ENCODE measurements around the gene F5.

F5 gene

DNA sequence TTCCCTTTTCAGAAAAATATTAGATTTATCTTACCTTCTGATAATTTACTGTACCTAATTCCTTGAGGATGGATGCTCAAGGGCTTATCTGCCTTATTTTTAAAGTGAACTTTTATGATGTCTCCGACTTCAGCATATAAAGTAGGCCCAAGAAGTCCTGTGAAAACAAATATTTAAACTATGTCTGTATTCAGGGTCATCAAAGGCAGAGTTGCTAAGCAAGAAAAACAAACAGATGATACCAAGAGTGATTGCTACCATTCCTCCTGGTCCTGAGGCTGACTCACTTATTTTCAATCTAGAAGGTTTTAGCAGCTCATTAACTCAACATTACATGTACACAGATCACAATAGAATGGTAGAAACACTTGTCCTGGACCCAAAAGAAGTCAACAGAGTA lies 14.1 kb downstream of the F5 start:
- TF ChIP-seq, protein P1, sequence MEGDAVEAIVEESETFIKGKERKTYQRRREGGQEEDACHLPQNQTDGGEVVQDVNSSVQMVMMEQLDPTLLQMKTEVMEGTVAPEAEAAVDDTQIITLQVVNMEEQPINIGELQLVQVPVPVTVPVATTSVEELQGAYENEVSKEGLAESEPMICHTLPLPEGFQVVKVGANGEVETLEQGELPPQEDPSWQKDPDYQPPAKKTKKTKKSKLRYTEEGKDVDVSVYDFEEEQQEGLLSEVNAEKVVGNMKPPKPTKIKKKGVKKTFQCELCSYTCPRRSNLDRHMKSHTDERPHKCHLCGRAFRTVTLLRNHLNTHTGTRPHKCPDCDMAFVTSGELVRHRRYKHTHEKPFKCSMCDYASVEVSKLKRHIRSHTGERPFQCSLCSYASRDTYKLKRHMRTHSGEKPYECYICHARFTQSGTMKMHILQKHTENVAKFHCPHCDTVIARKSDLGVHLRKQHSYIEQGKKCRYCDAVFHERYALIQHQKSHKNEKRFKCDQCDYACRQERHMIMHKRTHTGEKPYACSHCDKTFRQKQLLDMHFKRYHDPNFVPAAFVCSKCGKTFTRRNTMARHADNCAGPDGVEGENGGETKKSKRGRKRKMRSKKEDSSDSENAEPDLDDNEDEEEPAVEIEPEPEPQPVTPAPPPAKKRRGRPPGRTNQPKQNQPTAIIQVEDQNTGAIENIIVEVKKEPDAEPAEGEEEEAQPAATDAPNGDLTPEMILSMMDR (IDR thresholded peaks at IDR 0.05), result no peak

DNA sequence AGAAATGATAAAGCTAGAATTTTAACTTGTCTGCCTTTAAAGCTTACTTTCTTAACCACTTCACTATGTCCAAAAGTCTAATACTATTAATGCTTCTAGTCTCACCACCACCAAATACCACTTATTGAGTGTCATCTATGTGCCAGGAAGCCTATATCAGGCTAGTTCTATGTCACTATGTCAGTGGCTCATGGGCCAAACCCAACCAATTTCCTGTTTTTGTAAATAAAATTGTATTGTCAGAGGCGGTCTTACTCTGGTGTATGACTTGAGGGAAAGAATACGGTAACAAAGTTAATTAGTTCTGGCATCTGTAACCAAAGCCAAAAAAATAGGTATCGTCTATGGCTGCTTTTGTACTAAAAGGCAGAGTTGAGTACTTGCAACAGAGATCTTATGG lies 14.8 kb downstream of the F5 start:
- TF ChIP-seq, protein P1 (IDR thresholded peaks at IDR 0.05), result no peak

DNA sequence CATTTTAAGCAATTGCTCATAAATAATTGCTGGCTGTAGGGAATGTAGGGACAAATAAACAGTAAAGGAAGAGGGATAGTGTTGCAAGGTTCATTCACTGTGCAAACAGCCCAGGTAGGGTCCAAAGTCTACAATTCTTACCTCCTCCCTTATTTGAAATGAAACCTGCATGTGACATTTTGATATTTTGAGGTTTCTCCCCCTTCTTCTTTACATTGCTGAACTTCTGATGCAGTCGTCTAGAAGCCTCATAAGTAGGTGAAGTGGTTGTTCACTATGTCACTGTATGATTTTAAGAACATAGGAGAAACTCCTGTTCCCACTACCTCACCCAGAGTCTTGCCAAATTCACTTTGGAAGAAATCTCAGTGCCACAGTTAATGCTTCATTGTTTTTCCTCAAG lies 16.1 kb downstream of the F5 start:
- TF ChIP-seq, protein P1 (IDR thresholded peaks at IDR 0.05), result no peak

DNA sequence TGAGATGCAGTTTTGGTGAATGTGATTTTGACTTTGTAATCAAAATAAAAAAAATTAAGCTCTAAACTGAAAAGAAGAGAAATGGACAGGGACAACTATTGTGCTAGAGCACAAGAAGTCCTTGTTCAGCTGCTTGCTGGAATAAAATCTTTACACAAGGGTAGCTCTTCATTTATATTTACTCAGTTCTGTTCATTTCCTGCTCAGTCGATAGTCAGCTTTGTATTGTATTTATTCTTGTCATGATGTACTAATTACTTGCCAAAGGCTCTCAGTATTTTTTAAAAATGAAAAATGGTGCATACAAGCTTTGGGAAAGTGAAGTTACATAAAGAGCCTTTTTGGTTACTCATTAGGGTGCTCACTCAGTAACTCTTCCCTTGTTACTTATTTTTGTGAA lies 17.8 kb downstream of the F5 start:
- TF ChIP-seq, protein P1 (IDR thresholded peaks at IDR 0.05), result no peak

DNA sequence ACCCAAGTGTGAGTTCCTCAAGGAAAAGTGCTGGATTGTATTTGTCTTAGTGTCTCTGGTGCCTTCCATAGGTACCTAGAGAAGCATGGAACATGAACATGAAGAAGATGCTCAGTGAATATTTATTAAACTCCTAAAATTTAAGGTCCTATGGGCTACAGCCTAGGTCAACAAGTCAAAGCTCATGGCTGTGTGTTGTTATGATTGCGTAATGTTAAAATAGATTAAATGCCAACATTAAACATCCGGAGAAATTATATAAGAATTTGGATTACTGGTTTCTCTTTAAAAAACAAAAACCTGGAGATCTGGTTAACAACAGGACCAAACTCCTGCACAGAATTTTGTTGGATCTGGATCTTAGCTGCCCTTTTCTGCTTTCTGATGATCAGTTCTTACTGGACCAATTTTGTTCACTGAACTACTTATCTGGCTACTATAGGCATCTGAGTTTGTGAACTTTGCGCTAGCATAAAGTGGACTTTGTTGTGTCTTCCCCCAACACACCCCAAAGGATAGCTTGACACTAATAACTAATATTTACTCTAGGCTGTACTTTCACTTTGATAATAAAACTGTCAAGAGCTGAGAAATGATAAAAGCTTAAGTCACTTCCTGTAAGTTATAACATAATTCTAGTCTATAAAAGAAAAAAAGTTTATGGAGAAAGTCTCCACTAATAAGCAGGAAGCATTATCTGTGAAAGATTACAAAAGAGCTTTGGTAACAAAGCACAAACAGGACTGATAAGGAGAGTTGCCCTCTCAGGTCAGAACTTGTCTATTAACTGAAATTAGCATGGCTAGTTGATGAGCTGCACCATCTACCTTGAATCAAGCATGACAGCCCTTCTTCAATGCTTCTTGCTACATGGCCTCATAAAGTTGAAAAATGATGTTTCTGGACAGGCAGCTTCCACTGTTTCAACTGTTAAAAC lies 20.7 kb downstream of the F5 start:
- TF ChIP-seq, protein P1 (IDR thresholded peaks at IDR 0.05), result no peak

DNA sequence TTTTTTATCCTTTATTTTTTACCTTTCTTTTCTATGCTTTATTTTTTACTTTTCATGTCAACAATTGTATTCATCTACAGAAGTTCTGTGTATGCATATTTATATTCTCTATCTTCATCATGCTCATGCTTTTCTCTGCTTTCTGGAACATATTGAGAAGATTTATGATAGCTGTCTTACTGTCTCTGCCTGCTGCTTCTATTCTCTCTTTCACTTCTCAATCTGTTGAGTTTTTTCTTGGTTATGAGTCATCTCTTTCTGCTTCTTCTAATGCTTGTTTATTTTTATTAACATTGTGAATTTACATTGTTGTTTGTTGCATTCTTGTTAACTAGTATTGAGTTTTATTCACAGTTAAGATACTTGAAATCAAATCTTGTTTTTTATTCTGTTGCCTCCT lies 22.6 kb downstream of the F5 start:
- TF ChIP-seq, protein P1 (IDR thresholded peaks at IDR 0.05), result no peak

DNA sequence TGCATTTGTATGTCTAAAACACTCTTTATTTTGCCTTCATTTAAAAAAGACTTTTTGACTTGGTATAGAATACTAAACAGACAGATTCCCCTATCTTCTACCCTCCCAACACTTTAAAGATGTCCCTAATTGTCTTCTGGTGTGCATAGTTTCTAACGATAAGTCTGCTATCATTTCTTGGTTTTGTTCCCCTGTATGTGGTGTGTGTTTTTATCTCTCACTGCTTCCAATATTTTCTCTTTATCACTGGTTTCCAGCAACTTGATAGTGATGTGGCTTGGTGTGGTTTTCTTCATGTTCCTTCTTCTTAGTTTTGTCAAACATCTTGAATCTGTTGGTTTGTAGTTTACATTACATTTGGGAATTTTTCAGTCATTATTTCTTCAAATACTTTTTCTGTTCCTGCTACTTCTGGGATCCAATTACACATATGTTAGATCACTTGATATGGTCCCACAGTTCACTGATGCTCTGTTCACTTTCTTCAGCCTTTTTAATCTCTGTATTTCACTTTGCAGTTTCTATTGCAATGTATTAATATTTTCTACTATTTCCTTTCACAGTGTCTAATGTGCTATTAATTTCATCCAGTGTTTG lies 23.2 kb downstream of the F5 start:
- TF ChIP-seq, protein P1 (IDR thresholded peaks at IDR 0.05), result no peak
